CD14-positive monocyte (primary cell): ENCODE results near the gene PCA3. TPM values are rescaled to one million over a fixed set of nuclear protein-coding genes. Genes with fewer than 3 reads are reported as not detected.

Experiments used
- DNase-seq, 3 donors: peaks; one replicate each; pipeline ENCODE4 v3.0.0-alpha.2; 2011 to 2022
- H2AFZ ChIP-seq: 2 replicates; pipeline ENCODE4 v1.6.0; 2012; ENCODE audit warnings: mild to moderate bottlenecking, low read depth, low read length, inconsistent platforms; ENCODE audit not compliant: insufficient read depth, poor library complexity, severe bottlenecking
- H3K27ac ChIP-seq, 2 donors: 1 replicate in 1 of 2; 2 replicates in 1 of 2; pipeline ENCODE4 v1.5.1; 2012 to 2013; ENCODE audit warnings: low read length in 2 of 2, control low read depth in 1 of 2, inconsistent platforms in 1 of 2, low read depth in 1 of 2, mild to moderate bottlenecking in 1 of 2
- H3K27me3 ChIP-seq, 2 donors: one replicate each; pipeline versions ENCODE4 v1.6.0 to v1.6.1; 2011 to 2013; ENCODE audit warnings: low read length in 2 of 2; ENCODE audit not compliant: control insufficient read depth in 2 of 2, insufficient read depth in 2 of 2
- H3K36me3 ChIP-seq, 2 donors: replicated peaks in 1 of 2; 1 replicate in 1 of 2; 2 replicates in 1 of 2; pipeline versions ENCODE4 v1.5.1 to v1.6.1; 2012 to 2013; ENCODE audit warnings: low read length in 2 of 2, control low read depth in 1 of 2, inconsistent platforms in 1 of 2, mild to moderate bottlenecking in 1 of 2; ENCODE audit not compliant: insufficient read depth in 2 of 2, control insufficient read depth in 1 of 2
- H3K4me1 ChIP-seq, 2 donors: 1 replicate in 1 of 2; 2 replicates in 1 of 2; pipeline versions ENCODE4 v1.5.1 to v1.6.1; 2012 to 2013; ENCODE audit warnings: low read length in 2 of 2, control low read depth in 1 of 2, inconsistent platforms in 1 of 2, mild to moderate bottlenecking in 1 of 2, moderate library complexity in 1 of 2; ENCODE audit not compliant: insufficient read depth in 2 of 2, control insufficient read depth in 1 of 2
- H3K4me2 ChIP-seq: replicated peaks from 2 replicates; pipeline ENCODE3; 2012; ENCODE audit warnings: low read length, moderate library complexity, mild to moderate bottlenecking; ENCODE audit not compliant: poor library complexity, severe bottlenecking; ENCODE audit errors: extremely low read depth
- H3K4me3 ChIP-seq, 3 experiments: fragments of 200-600 bp in 1 of 3; sonication (generic) in 1 of 3; replicated peaks in 1 of 3; 1 replicate in 2 of 3; 2 replicates in 1 of 3; pipeline ENCODE4 v1.5.1; 2011 to 2013; ENCODE audit warnings: low read length in 3 of 3, mild to moderate bottlenecking in 3 of 3, control low read depth in 2 of 3, low read depth in 2 of 3, inconsistent platforms in 1 of 3, moderate library complexity in 1 of 3
- H3K79me2 ChIP-seq: 2 replicates; pipeline ENCODE4 v1.6.0; 2012; ENCODE audit warnings: mild to moderate bottlenecking, control low read depth, inconsistent platforms, low read length, moderate library complexity; ENCODE audit not compliant: insufficient read depth
- H3K9ac ChIP-seq: 2 replicates; pipeline ENCODE4 v1.6.0; 2017; ENCODE audit warnings: low read length, mild to moderate bottlenecking; ENCODE audit not compliant: insufficient read depth, poor library complexity, severe bottlenecking
- H3K9me3 ChIP-seq, 2 donors: replicated peaks in 1 of 2; 1 replicate in 1 of 2; 2 replicates in 1 of 2; pipeline versions ENCODE4 v1.5.1 to v1.6.1; 2012 to 2013; ENCODE audit warnings: low read length in 2 of 2, control low read depth in 1 of 2; ENCODE audit not compliant: control insufficient read depth in 1 of 2, insufficient read depth in 1 of 2
- H4K20me1 ChIP-seq: 2 replicates; pipeline ENCODE4 v1.6.0; 2012; ENCODE audit warnings: mild to moderate bottlenecking, low read length, control low read depth, moderate library complexity; ENCODE audit not compliant: insufficient read depth
- H3K27ac Mint-ChIP-seq, 7 donors: one replicate each; pipeline ENCODE4 v1.8.0; 2020; ENCODE audit warnings: mild to moderate bottlenecking in 7 of 7, mixed read lengths in 7 of 7, moderate library complexity in 6 of 7, inconsistent platforms in 2 of 7
- H3K27me3 Mint-ChIP-seq, 3 donors: one replicate each; pipeline ENCODE4 v1.8.0; 2021 to 2022; ENCODE audit warnings: low read depth in 3 of 3, mild to moderate bottlenecking in 3 of 3, mixed read lengths in 3 of 3, moderate library complexity in 3 of 3, inconsistent platforms in 1 of 3
- H3K36me3 Mint-ChIP-seq, 2 donors: one replicate each; pipeline ENCODE4 v1.8.0; 2020; ENCODE audit warnings: mixed read lengths in 2 of 2, inconsistent platforms in 1 of 2, mild to moderate bottlenecking in 1 of 2
- H3K4me1 Mint-ChIP-seq: one replicate; pipeline ENCODE4 v1.8.0; 2020; ENCODE audit warnings: mild to moderate bottlenecking, mixed read lengths
- H3K4me3 Mint-ChIP-seq, 2 donors: one replicate each; pipeline ENCODE4 v1.8.0; 2020; ENCODE audit warnings: mild to moderate bottlenecking in 2 of 2, mixed read lengths in 2 of 2, moderate library complexity in 1 of 2
- H3K9me3 Mint-ChIP-seq, 7 donors: one replicate each; pipeline ENCODE4 v1.8.0; 2020 to 2022; ENCODE audit warnings: mixed read lengths in 7 of 7, mild to moderate bottlenecking in 6 of 7, moderate library complexity in 6 of 7, inconsistent platforms in 2 of 7
- CTCF ChIP-seq: fragments of 200-600 bp; IDR thresholded peaks from one replicate; pipeline ENCODE4 v1.8.0; 2022; ENCODE audit warnings: antibody characterized with exemption, mild to moderate bottlenecking
- WGBS: methylation state at CpG from one replicate; pipeline ENCODE4 v1.1.5; 2013; ENCODE audit warnings: missing lambda C conversion rate; ENCODE audit not compliant: insufficient coverage; 5-methylcytosine and 5-hydroxymethylcytosine counted together
- intact Hi-C, 2 donors: fragments of 100-400 bp; cut with micrococcal nuclease; formaldehyde crosslinking; loops; one replicate each; pipeline versions ENCODE4 v1.15.0 to v1.15.1; 2023
- polyA plus RNA-seq, 3 donors: library from polyadenylated mRNA; depleted of rRNA in 1 of 3; unstranded in 2 of 3; stranded (reverse) in 1 of 3; fragments of 300-500 nt in 2 of 3; fragments of >200 nt in 1 of 3; fragmentation: Illumina TruSeq in 2 of 3; gene quantifications; 1 replicate in 2 of 3; 2 replicates in 1 of 3; pipeline ENCODE4 v1.2.3, GENCODE V29; 2012 to 2021

PCA3 gene
- polyA plus RNA-seq, 3 donors = 0.04 TPM; not detected in 2

GRCh38 chr9:76820431-76820830 is 56.2 kb downstream of the PCA3 start:
- Mint-ChIP-seq H3K4me3 (no peak overlapping the region), H3K27ac (no peak overlapping the region), H3K36me3 (no peaks in the 10 kb centered on the region), H3K4me1 (no peaks in the 10 kb centered on the region), H3K27me3 (peaks cover 2 to 4% (median 2%) of the 10 kb centered on the region in 3 donors), H3K9me3 (peaks cover 0 to 1% (median 0%) of the 10 kb centered on the region in 7 donors)
- no peak overlapping the region for H3K9ac ChIP-seq
- intact Hi-C loops = no loop called here
- H3K4me2 ChIP-seq = no peak overlapping the region
- H3K27me3 ChIP-seq = no peaks in the 10 kb centered on the region
- no peak overlapping the region for H3K4me3 ChIP-seq
- no peak overlapping the region for H2AFZ ChIP-seq
- H3K4me1 ChIP-seq = no peaks in the 10 kb centered on the region
- no peaks in the 10 kb centered on the region for H3K9me3 ChIP-seq
- no peak for DNase-seq
- 100% methylated on average over 2 of the region's 6 CpGs for WGBS
- no peaks in the 10 kb centered on the region for H3K36me3 ChIP-seq
- no peaks in the 10 kb centered on the region for H4K20me1 ChIP-seq
- no peak overlapping the region for H3K27ac ChIP-seq
- TF ChIP-seq CTCF = no peak
- no peaks in the 10 kb centered on the region for H3K79me2 ChIP-seq

- no peak overlapping the region for H3K9ac ChIP-seq
- H3K4me3 ChIP-seq = no peak overlapping the region
- TF ChIP-seq CTCF = no peak
- H3K4me1 Mint-ChIP-seq = no peaks in the 10 kb centered on the region
- H3K36me3 ChIP-seq = no peaks in the 10 kb centered on the region
- WGBS = no CpG with 5 or more reads among the region's 9 CpGs
- DNase-seq = no peak
- no peak overlapping the region for H3K27ac Mint-ChIP-seq
- no peak overlapping the region for H3K4me2 ChIP-seq
- no peak overlapping the region for H3K4me3 Mint-ChIP-seq
- no peaks in the 10 kb centered on the region for H3K27me3 ChIP-seq
- H3K79me2 ChIP-seq = no peaks in the 10 kb centered on the region
- no peak overlapping the region for H2AFZ ChIP-seq
- H3K36me3 Mint-ChIP-seq = no peaks in the 10 kb centered on the region
- H3K4me1 ChIP-seq = no peaks in the 10 kb centered on the region
- peaks cover 0 to 5% (median 3%) of the 10 kb centered on the region in 3 donors for H3K27me3 Mint-ChIP-seq
- H4K20me1 ChIP-seq = no peaks in the 10 kb centered on the region
- intact Hi-C loops = no loop called here
- H3K9me3 Mint-ChIP-seq = peaks cover 0 to 9% (median 5%) of the 10 kb centered on the region in 7 donors
- H3K27ac ChIP-seq = no peak overlapping the region
- no peaks in the 10 kb centered on the region for H3K9me3 ChIP-seq
Measured at GRCh38 chr9:76827296-76828080, 63.2 kb downstream of the PCA3 start.
